ENCODE data around the gene COL4A2. TPM values are rescaled to one million over a fixed set of nuclear protein-coding genes. Genes with fewer than 3 reads are reported as not detected.

The COL4A2 gene
- total RNA-seq, 1 experiment from 2014 or later: 1.6 TPM

DNA sequence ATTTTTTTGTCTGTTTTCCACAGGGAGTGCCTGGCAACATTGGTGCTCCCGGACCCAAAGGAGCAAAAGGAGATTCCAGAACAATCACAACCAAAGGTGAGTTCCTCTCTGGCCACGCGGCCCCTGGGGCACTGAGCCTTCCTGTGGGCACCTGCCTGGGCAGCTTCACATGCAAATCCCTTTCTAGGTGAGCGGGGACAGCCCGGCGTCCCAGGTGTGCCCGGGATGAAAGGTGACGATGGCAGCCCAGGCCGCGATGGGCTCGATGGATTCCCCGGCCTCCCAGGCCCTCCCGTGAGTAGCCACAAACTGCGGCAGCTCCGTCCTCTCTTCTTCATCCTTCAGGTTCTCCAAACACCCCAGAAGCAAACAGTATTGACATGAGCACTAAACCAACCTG, 155.0 kb downstream of the COL4A2 start:
- no TSS peak for BruUV-seq (replicated peaks)
- no peak for ATAC-seq

DNA sequence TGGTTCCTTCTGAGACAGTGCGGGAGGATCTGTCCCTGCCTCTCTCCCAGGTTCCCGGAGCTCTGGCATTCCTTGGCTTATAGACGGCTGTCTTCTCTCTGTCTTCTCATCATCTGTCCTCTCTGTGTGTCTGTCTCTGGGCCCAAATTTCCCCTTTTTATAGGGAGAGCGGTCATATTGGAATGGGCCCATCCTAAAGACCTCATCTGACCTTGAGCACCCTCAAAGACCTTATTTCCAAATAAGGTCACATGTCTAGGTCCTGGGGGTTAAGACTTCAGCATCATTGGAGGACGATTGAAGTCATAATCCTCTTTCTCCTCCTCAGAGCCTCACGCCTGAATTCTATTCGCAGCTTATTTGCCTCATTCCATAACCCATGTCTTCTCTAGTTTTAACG, 156.1 kb downstream of the COL4A2 start:
- intact Hi-C loops (cut with micrococcal nuclease): no loop called here
- no peaks in the 10 kb centered on the region for H3K9me3 ChIP-seq (ENCODE audit: control insufficient read depth in 1 of 2, insufficient read depth in 1 of 2, low read depth in 1 of 2, low read length in 2 of 2)
- no peaks in the 10 kb centered on the region for H3K27me3 ChIP-seq (ENCODE audit: insufficient read depth, low read length)
- no peaks in the 10 kb centered on the region for H3K79me2 ChIP-seq (ENCODE audit: insufficient read depth, low read length)
- H3K9me2 ChIP-seq (ENCODE audit: insufficient read depth): no peaks in the 10 kb centered on the region
- CTCF ChIA-PET: no interaction called here
- DNase-seq (ENCODE audit: low read depth, low spot score) (no peak), ATAC-seq (no peak)
- no peak overlapping the region for H2AFZ ChIP-seq (ENCODE audit: low read depth, low read length, poor library complexity, severe bottlenecking)
- POLR2A ChIA-PET: no interaction called here
- no peak overlapping the region for H3K4me2 ChIP-seq (ENCODE audit: low read length)
- no peak overlapping the region for H3K27ac ChIP-seq (ENCODE audit: low read depth, low read length)
- no peaks in the 10 kb centered on the region for H3K4me1 ChIP-seq (ENCODE audit: control insufficient read depth in 1 of 2, insufficient read depth in 2 of 2, low read length in 2 of 2)
- no TSS peak for BruUV-seq (replicated peaks)
- RAD21 ChIA-PET (ENCODE audit: low non-redundant PET in 1 of 2, low total read pairs in 2 of 2, uncharacterized antibody in 2 of 2, unreplicated experiment in 2 of 2): no interaction called here
- H3K36me3 ChIP-seq (ENCODE audit: control insufficient read depth in 1 of 2, insufficient read depth in 2 of 2, low read length in 2 of 2): no peaks in the 10 kb centered on the region
- H3K9ac ChIP-seq (ENCODE audit: low read length): no peak overlapping the region
- TF ChIP-seq, protein P1, sequence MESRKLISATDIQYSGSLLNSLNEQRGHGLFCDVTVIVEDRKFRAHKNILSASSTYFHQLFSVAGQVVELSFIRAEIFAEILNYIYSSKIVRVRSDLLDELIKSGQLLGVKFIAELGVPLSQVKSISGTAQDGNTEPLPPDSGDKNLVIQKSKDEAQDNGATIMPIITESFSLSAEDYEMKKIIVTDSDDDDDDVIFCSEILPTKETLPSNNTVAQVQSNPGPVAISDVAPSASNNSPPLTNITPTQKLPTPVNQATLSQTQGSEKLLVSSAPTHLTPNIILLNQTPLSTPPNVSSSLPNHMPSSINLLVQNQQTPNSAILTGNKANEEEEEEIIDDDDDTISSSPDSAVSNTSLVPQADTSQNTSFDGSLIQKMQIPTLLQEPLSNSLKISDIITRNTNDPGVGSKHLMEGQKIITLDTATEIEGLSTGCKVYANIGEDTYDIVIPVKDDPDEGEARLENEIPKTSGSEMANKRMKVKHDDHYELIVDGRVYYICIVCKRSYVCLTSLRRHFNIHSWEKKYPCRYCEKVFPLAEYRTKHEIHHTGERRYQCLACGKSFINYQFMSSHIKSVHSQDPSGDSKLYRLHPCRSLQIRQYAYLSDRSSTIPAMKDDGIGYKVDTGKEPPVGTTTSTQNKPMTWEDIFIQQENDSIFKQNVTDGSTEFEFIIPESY (IDR thresholded peaks at IDR 0.05; ENCODE audit: extremely low read depth, insufficient replicate concordance, low read length): no peak
- no peak for TF ChIP-seq ZFX (IDR thresholded peaks at IDR 0.05)
- H4K20me1 ChIP-seq (ENCODE audit: insufficient read depth): no peaks in the 10 kb centered on the region
- no peak overlapping the region for H3K4me3 ChIP-seq (replicated peaks in 1 of 2; ENCODE audit: low read depth in 1 of 2, low read length in 2 of 2)

More for the DNA sequence above, 155.0 kb downstream of the COL4A2 start:
- Histone ChIP-seq H3K9me3 (ENCODE audit: control insufficient read depth in 1 of 2, insufficient read depth in 1 of 2, low read depth in 1 of 2, low read length in 2 of 2) (no peaks in the 10 kb centered on the region), H3K27me3 (ENCODE audit: insufficient read depth, low read length) (no peaks in the 10 kb centered on the region), H3K9me2 (ENCODE audit: insufficient read depth) (no peaks in the 10 kb centered on the region), H3K4me1 (ENCODE audit: control insufficient read depth in 1 of 2, insufficient read depth in 2 of 2, low read length in 2 of 2) (no peaks in the 10 kb centered on the region), H3K9ac (ENCODE audit: low read length) (no peak overlapping the region), H3K27ac (ENCODE audit: low read depth, low read length) (no peak overlapping the region), H4K20me1 (ENCODE audit: insufficient read depth) (no peaks in the 10 kb centered on the region), H3K79me2 (ENCODE audit: insufficient read depth, low read length) (no peaks in the 10 kb centered on the region), H3K4me2 (ENCODE audit: low read length) (no peak overlapping the region), H3K36me3 (ENCODE audit: control insufficient read depth in 1 of 2, insufficient read depth in 2 of 2, low read length in 2 of 2) (no peaks in the 10 kb centered on the region), H2AFZ (ENCODE audit: low read depth, low read length, poor library complexity, severe bottlenecking) (no peak overlapping the region), H3K4me3 (replicated peaks in 1 of 2; ENCODE audit: low read depth in 1 of 2, low read length in 2 of 2) (no peak overlapping the region)
- DNase-seq (ENCODE audit: low read depth, low spot score): no peak
- POLR2A ChIA-PET: no interaction called here
- no peak for TF ChIP-seq POLR2A (IDR thresholded peaks at IDR 0.05; ENCODE audit: borderline replicate concordance, extremely low read depth, insufficient read depth, insufficient read length)
- TF ChIP-seq SRF (IDR thresholded peaks at IDR 0.05; ENCODE audit: low read depth): no peak
- TF ChIP-seq, protein P2, sequence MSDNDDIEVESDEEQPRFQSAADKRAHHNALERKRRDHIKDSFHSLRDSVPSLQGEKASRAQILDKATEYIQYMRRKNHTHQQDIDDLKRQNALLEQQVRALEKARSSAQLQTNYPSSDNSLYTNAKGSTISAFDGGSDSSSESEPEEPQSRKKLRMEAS (IDR thresholded peaks at IDR 0.05): no peak
- TF ChIP-seq ELF1 (IDR thresholded peaks at IDR 0.05; ENCODE audit: borderline replicate concordance, low read depth): no peak
- no peak for TF ChIP-seq EGR1 (IDR thresholded peaks at IDR 0.05; ENCODE audit: low read depth)
- TF ChIP-seq EZH2 (IDR thresholded peaks at IDR 0.05): no peak
- TF ChIP-seq, protein P3, sequence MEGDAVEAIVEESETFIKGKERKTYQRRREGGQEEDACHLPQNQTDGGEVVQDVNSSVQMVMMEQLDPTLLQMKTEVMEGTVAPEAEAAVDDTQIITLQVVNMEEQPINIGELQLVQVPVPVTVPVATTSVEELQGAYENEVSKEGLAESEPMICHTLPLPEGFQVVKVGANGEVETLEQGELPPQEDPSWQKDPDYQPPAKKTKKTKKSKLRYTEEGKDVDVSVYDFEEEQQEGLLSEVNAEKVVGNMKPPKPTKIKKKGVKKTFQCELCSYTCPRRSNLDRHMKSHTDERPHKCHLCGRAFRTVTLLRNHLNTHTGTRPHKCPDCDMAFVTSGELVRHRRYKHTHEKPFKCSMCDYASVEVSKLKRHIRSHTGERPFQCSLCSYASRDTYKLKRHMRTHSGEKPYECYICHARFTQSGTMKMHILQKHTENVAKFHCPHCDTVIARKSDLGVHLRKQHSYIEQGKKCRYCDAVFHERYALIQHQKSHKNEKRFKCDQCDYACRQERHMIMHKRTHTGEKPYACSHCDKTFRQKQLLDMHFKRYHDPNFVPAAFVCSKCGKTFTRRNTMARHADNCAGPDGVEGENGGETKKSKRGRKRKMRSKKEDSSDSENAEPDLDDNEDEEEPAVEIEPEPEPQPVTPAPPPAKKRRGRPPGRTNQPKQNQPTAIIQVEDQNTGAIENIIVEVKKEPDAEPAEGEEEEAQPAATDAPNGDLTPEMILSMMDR (IDR thresholded peaks at IDR 0.05 in 2 of 3, conservative IDR thresholded peaks at IDR 0.05 in 1 of 3; ENCODE audit: borderline replicate concordance in 1 of 3, insufficient read depth in 1 of 3, low read depth in 2 of 3, low read length in 2 of 3): no peak
- no peak for TF ChIP-seq JUND (IDR thresholded peaks at IDR 0.05)
- TF ChIP-seq FOSL1 (IDR thresholded peaks at IDR 0.05; ENCODE audit: low read depth): no peak
- TF ChIP-seq YY1 (IDR thresholded peaks at IDR 0.05; ENCODE audit: extremely low read depth, insufficient replicate concordance, low read depth, low read length): no peak
- no peak for TF ChIP-seq ZNF274 (IDR thresholded peaks at IDR 0.05; ENCODE audit: low read depth, low read length)
- CTCF ChIA-PET: no interaction called here
- RAD21 ChIA-PET (ENCODE audit: low non-redundant PET in 1 of 2, low total read pairs in 2 of 2, uncharacterized antibody in 2 of 2, unreplicated experiment in 2 of 2): no interaction called here
- intact Hi-C loops (cut with micrococcal nuclease): no loop called here
